Natural killer cell (primary cell): Measurements from ENCODE around the gene CPT1A. TPM values are rescaled to one million over a fixed set of nuclear protein-coding genes. Genes with fewer than 3 reads are reported as not detected.

Experiments used
- ATAC-seq, 3 donors: fragments of 150-1000 bp in 2 of 3; fragments of 200-7000 bp in 1 of 3; cut with Tn5 transposase; 1 replicate in 1 of 3; 2 replicates in 2 of 3; pipeline ENCODE4 v1.10.0; 2021; ENCODE audit warnings: mild to moderate bottlenecking in 2 of 3, moderate library complexity in 2 of 3
- DNase-seq, 2 donors: peaks; one replicate each; pipeline versions ENCODE4 v3.0.0 to v3.0.0-alpha.2; 2013 to 2021; ENCODE audit warnings: mixed read lengths in 1 of 2
- H3K27ac ChIP-seq: one replicate; pipeline ENCODE4 v1.5.1; 2013; ENCODE audit warnings: mild to moderate bottlenecking, low read length
- H3K27me3 ChIP-seq: one replicate; pipeline ENCODE4 v1.6.1; 2013; ENCODE audit warnings: low read length; ENCODE audit not compliant: control insufficient read depth, insufficient read depth
- H3K36me3 ChIP-seq: one replicate; pipeline ENCODE4 v1.6.1; 2013; ENCODE audit warnings: low read length; ENCODE audit not compliant: control insufficient read depth, insufficient read depth
- H3K4me1 ChIP-seq: one replicate; pipeline ENCODE4 v1.6.1; 2013; ENCODE audit warnings: low read length; ENCODE audit not compliant: control insufficient read depth, insufficient read depth
- H3K4me3 ChIP-seq: one replicate; pipeline ENCODE4 v1.5.1; 2013; ENCODE audit warnings: low read length
- H3K9me3 ChIP-seq: one replicate; pipeline ENCODE4 v1.6.1; 2013; ENCODE audit warnings: low read length; ENCODE audit not compliant: control insufficient read depth, insufficient read depth
- H3K27ac Mint-ChIP-seq, 2 donors: one replicate each; pipeline ENCODE4 v1.8.0; 2022; ENCODE audit warnings: mild to moderate bottlenecking in 2 of 2, mixed read lengths in 2 of 2, moderate library complexity in 1 of 2
- H3K27me3 Mint-ChIP-seq, 2 donors: one replicate each; pipeline ENCODE4 v1.8.0; 2022; ENCODE audit warnings: low read depth in 2 of 2, mixed read lengths in 2 of 2
- H3K36me3 Mint-ChIP-seq: one replicate; pipeline ENCODE4 v1.8.0; 2022; ENCODE audit warnings: mixed read lengths
- H3K4me1 Mint-ChIP-seq, 2 donors: one replicate each; pipeline ENCODE4 v1.8.0; 2022; ENCODE audit warnings: mixed read lengths in 2 of 2
- H3K4me3 Mint-ChIP-seq: one replicate; pipeline ENCODE4 v1.8.0; 2022; ENCODE audit warnings: mild to moderate bottlenecking, moderate library complexity, mixed read lengths
- H3K9me3 Mint-ChIP-seq, 2 donors: one replicate each; pipeline ENCODE4 v1.8.0; 2022; ENCODE audit warnings: mixed read lengths in 2 of 2
- CTCF ChIP-seq: fragments of 200-600 bp; IDR thresholded peaks from one replicate; pipeline ENCODE4 v1.8.0; 2022; ENCODE audit warnings: antibody characterized with exemption
- WGBS: methylation state at CpG from one replicate; pipeline ENCODE4 v1.1.7; 2013; ENCODE audit warnings: missing lambda C conversion rate; ENCODE audit not compliant: insufficient coverage; 5-methylcytosine and 5-hydroxymethylcytosine counted together
- intact Hi-C: fragments of 100-400 bp; cut with micrococcal nuclease; formaldehyde crosslinking; loops from one replicate; pipeline ENCODE4 v1.14.2; 2022
- total RNA-seq, 4 donors: library from RNA; stranded (reverse); fragments of 120-200 nt in 1 of 4; gene quantifications; one replicate each; pipeline versions ENCODE4 v1.2.3 to v1.2.4, GENCODE V29; 2013 to 2022

Gene CPT1A
- total RNA-seq, 3 donors from 2014 or later (not counting 1 experiment from before 2014, with no cell fraction given) = 70.3 to 129 (median 100) TPM

- no peak for DNase-seq
- no peak for TF ChIP-seq CTCF
- WGBS = 66% methylated on average over 5 of the region's 5 CpGs
- Histone ChIP-seq H3K36me3 (no peaks in the 10 kb centered on the region), H3K27me3 (no peaks in the 10 kb centered on the region), H3K4me3 (no peak overlapping the region), H3K4me1 (peaks cover 45% of the 10 kb centered on the region), H3K27ac (no peak overlapping the region), H3K9me3 (no peaks in the 10 kb centered on the region)
- no peak for ATAC-seq
- Mint-ChIP-seq H3K4me1 (peaks cover 62 to 69% of the 10 kb centered on the region in 2 donors), H3K9me3 (no peaks in the 10 kb centered on the region), H3K4me3 (no peak overlapping the region), H3K27me3 (no peaks in the 10 kb centered on the region), H3K27ac (peak overlapping the region; percentile 88 to 91), H3K36me3 (no peaks in the 10 kb centered on the region)
- intact Hi-C loops = no loop called here
These were observed 6.4 kb downstream of the CPT1A start for GRCh38 chr11:68835328-68835727.

DNA sequence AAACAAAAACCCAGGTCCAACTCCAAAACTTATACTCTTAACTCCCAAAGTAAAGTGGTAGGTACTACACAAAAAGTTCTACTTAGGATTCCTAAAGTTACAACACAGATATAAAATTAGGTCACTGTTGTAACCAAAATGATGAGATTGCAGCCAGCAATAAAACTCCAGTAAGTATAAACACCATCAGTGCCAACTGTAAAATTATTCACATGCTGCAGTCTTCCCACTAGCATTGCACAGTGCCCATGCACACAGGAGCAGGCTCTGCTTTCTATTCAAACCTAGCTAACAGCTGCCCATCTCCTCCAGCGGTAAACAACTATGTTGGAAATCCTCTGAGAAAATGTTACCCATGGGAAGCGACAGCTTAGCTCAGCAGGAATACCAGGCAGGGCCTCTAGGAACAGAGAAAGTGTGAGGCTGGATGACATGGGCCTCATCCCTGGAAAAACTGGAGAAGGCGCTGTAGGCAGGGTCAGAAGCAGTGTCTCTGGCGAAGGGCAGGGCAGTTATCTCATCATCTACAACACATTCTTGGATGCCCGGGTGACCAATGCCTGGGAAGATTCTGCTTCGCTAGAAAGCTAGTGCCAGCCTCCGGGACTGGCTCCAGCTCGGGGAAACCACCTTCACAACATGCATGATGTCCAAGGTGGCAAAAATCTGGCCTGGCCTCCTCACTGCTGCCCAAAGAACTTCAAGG, 9.1 kb downstream of the CPT1A start:
- Histone ChIP-seq H3K27me3 (no peaks in the 10 kb centered on the region), H3K9me3 (no peaks in the 10 kb centered on the region), H3K27ac (no peak overlapping the region), H3K4me3 (no peak overlapping the region), H3K36me3 (no peaks in the 10 kb centered on the region), H3K4me1 (peaks cover 40% of the 10 kb centered on the region)
- Mint-ChIP-seq H3K36me3 (no peaks in the 10 kb centered on the region), H3K27me3 (no peaks in the 10 kb centered on the region), H3K4me3 (no peak overlapping the region), H3K9me3 (no peaks in the 10 kb centered on the region), H3K4me1 (peaks cover 63 to 67% of the 10 kb centered on the region in 2 donors), H3K27ac (peak overlapping the region in 1 of 2 donors; percentile 50)
- ATAC-seq (no peak), DNase-seq (no peak)
- no peak for TF ChIP-seq CTCF
- intact Hi-C loops = no loop called here
- WGBS = 92% methylated on average over 8 of the region's 8 CpGs

GRCh38 chr11:68831124-68831523, 10.6 kb downstream of the CPT1A start:
- no peaks in the 10 kb centered on the region for H3K27me3 ChIP-seq
- peak overlapping the region in 1 of 2 donors; percentile 14 for H3K27ac Mint-ChIP-seq
- peaks cover 59 to 63% of the 10 kb centered on the region in 2 donors for H3K4me1 Mint-ChIP-seq
- peaks cover 33% of the 10 kb centered on the region for H3K4me1 ChIP-seq
- no peak overlapping the region for H3K27ac ChIP-seq
- no peak overlapping the region for H3K4me3 ChIP-seq
- ATAC-seq (no peak), DNase-seq (no peak)
- intact Hi-C loops = no loop called here
- H3K27me3 Mint-ChIP-seq = no peaks in the 10 kb centered on the region
- no peak overlapping the region for H3K4me3 Mint-ChIP-seq
- no peaks in the 10 kb centered on the region for H3K36me3 ChIP-seq
- no peaks in the 10 kb centered on the region for H3K9me3 ChIP-seq
- no peak for TF ChIP-seq CTCF
- H3K9me3 Mint-ChIP-seq = no peaks in the 10 kb centered on the region
- H3K36me3 Mint-ChIP-seq = no peaks in the 10 kb centered on the region
- WGBS = 84% methylated on average over 5 of the region's 5 CpGs

DNA sequence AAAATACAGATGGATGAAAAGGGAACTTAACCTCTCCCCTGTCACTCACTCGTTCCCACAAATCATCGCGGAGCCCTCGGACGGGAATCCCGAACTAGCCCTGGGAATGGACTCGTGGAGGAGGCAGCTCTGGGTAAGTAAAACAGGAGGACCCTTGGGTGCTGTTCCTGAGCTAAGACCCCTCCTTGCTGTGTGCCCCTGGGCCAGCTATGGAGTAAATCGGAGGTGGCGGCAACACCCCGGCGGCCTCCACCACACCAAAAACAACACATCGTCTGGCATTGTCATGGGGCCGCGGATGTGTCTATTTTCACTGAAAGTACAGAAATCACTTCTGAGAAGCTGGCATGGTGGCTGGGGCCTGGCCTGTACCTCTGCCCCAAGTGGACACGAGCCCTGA, 12.1 kb downstream of the CPT1A start:
- DNase-seq = no peak
- no peak overlapping the region for H3K4me3 ChIP-seq
- H3K4me1 ChIP-seq = peaks cover 37% of the 10 kb centered on the region

More for the DNA sequence above, 12.1 kb downstream of the CPT1A start:
- Histone ChIP-seq H3K27me3 (no peaks in the 10 kb centered on the region), H3K27ac (no peak overlapping the region), H3K9me3 (no peaks in the 10 kb centered on the region), H3K36me3 (no peaks in the 10 kb centered on the region)
- Mint-ChIP-seq H3K27ac (peak overlapping the region; percentile 86), H3K4me3 (no peak overlapping the region), H3K9me3 (no peaks in the 10 kb centered on the region), H3K27me3 (no peaks in the 10 kb centered on the region), H3K4me1 (peaks cover 58 to 65% of the 10 kb centered on the region in 2 donors), H3K36me3 (no peaks in the 10 kb centered on the region)
- no peak for ATAC-seq
- intact Hi-C loops = no loop called here
- 73% methylated on average over 13 of the region's 15 CpGs for WGBS
- TF ChIP-seq CTCF = no peak
